Upper lobe of left lung (tissue), 4 donors: ENCODE data around the gene VPS13C.

Experiments
- CTCF ChIP-seq, 6 experiments: fragments of 450-650 bp in 4 of 6; fragments of 200-600 bp in 2 of 6; sonication (generic) in 2 of 6; IDR thresholded peaks; one replicate each; pipeline ENCODE4 v1.5.1; 2016 to 2019; ENCODE audit warnings: antibody characterized with exemption in 6 of 6
- POLR2AphosphoS5 ChIP-seq, 2 donors: sonication (generic); formaldehyde crosslinking; IDR thresholded peaks; one replicate each; pipeline ENCODE4 v1.5.1; 2017; ENCODE audit warnings: antibody characterized with exemption in 2 of 2

GRCh38 chr15:62058327-62059028, 1.8 kb downstream of the VPS13C start:
- TF ChIP-seq POLR2AphosphoS5 (IDR thresholded peaks at IDR 0.05) (no peak), CTCF (IDR thresholded peaks at IDR 0.05) (no peak)
